ENCODE data around the gene PDZRN3.
A peak's percentile ranks its signal among the peaks of the same experiment; 100 is the strongest.

The PDZRN3 gene

GRCh38 chr3:73448041-73448440 lies 176.7 kb downstream of the PDZRN3 start:
- DNase-seq (ENCODE audit: low read depth in 2 of 2) = no peak

GRCh38 chr3:73447111-73447510 lies 177.6 kb downstream of the PDZRN3 start:
- TF ChIP-seq CTCF (IDR thresholded peaks at IDR 0.05; ENCODE audit: low read depth, low read length) = no peak

More at GRCh38 chr3:73448041-73448440, 176.7 kb downstream of the PDZRN3 start:
- TF ChIP-seq CTCF (IDR thresholded peaks at IDR 0.05; ENCODE audit: low read depth, low read length) = no peak
- no peak overlapping the region for H3K4me3 ChIP-seq (replicated peaks in 1 of 2; ENCODE audit: low read depth in 2 of 2, low read length in 2 of 2)

GRCh38 chr3:73446467-73447110 lies 178.2 kb downstream of the PDZRN3 start:
- H3K4me3 ChIP-seq (replicated peaks in 1 of 2; ENCODE audit: low read depth in 2 of 2, low read length in 2 of 2) = no peak overlapping the region
- no peak for TF ChIP-seq CTCF (IDR thresholded peaks at IDR 0.05; ENCODE audit: low read depth, low read length)
- no peak for DNase-seq (ENCODE audit: low read depth in 2 of 2)

More at GRCh38 chr3:73447111-73447510, 177.6 kb downstream of the PDZRN3 start:
- H3K4me3 ChIP-seq (replicated peaks in 1 of 2; ENCODE audit: low read depth in 2 of 2, low read length in 2 of 2) = no peak overlapping the region
- DNase-seq (ENCODE audit: low read depth in 2 of 2) = peak in 1 of 2 donors; percentile 27

- no peak overlapping the region for H3K4me3 ChIP-seq (replicated peaks in 1 of 2; ENCODE audit: low read depth in 2 of 2, low read length in 2 of 2)
- no peak for DNase-seq (ENCODE audit: low read depth in 2 of 2)
- no peak for TF ChIP-seq CTCF (IDR thresholded peaks at IDR 0.05; ENCODE audit: low read depth, low read length)
Observed at GRCh38 chr3:73442886-73443285, 181.9 kb downstream of the PDZRN3 start.

GRCh38 chr3:73442152-73442551 lies 182.6 kb downstream of the PDZRN3 start:
- no peak for TF ChIP-seq CTCF (IDR thresholded peaks at IDR 0.05; ENCODE audit: low read depth, low read length)
- H3K4me3 ChIP-seq (replicated peaks in 1 of 2; ENCODE audit: low read depth in 2 of 2, low read length in 2 of 2) = no peak overlapping the region
- DNase-seq (ENCODE audit: low read depth in 2 of 2) = no peak

GRCh38 chr3:73437828-73438227 lies 186.9 kb downstream of the PDZRN3 start:
- DNase-seq (ENCODE audit: low read depth in 2 of 2) = no peak
- no peak for TF ChIP-seq CTCF (IDR thresholded peaks at IDR 0.05; ENCODE audit: low read depth, low read length)
- no peak overlapping the region for H3K4me3 ChIP-seq (replicated peaks in 1 of 2; ENCODE audit: low read depth in 2 of 2, low read length in 2 of 2)

- no peak for DNase-seq (ENCODE audit: low read depth in 2 of 2)
- no peak overlapping the region for H3K4me3 ChIP-seq (replicated peaks in 1 of 2; ENCODE audit: low read depth in 2 of 2, low read length in 2 of 2)
- no peak for TF ChIP-seq CTCF (IDR thresholded peaks at IDR 0.05; ENCODE audit: low read depth, low read length)
Observed at GRCh38 chr3:73435055-73435454, 189.7 kb downstream of the PDZRN3 start.

Data from cardiac fibroblast (primary cell).